ENCODE results near the gene TSPAN19.

The TSPAN19 gene

DNA sequence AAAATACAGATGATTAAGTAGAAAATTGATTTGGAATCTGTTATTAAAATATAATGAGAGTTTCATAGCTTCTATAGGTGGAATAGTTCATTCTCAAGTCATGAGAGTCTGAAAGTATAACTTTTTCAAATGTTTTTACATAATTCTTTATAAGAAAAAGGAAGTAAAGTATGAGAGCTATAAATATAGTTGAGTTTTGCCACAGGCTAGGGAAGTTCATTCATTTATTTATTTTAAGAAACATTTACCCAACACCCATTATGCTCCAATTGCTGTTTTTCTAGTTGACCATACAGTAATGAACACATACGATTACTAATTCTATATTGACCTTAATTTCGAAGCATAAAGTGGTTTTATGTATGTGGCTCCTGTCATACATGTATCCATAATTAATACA lies 24.8 kb upstream of the TSPAN19 start:
- TF ChIP-seq CTCF (IDR thresholded peaks at IDR 0.05) = no peak
- H3K36me3 ChIP-seq = no peaks in the 10 kb centered on the region
- intact Hi-C loops (cut with DNase I; ENCODE audit: low total_unique reads) = no loop called here
- H3K4me3 ChIP-seq = no peak overlapping the region
- H3K27ac ChIP-seq = no peak overlapping the region
- no peaks in the 10 kb centered on the region for H3K9me3 ChIP-seq
- H3K27me3 ChIP-seq = no peaks in the 10 kb centered on the region
- no peak for DNase-seq
- no peaks in the 10 kb centered on the region for H3K4me1 ChIP-seq

- TF ChIP-seq CTCF (IDR thresholded peaks at IDR 0.05) = no peak
- Histone ChIP-seq H3K9me3 (no peaks in the 10 kb centered on the region), H3K36me3 (no peaks in the 10 kb centered on the region), H3K27me3 (no peaks in the 10 kb centered on the region), H3K4me3 (no peak overlapping the region), H3K4me1 (no peaks in the 10 kb centered on the region), H3K27ac (no peak overlapping the region)
- no peak for DNase-seq
- intact Hi-C loops (cut with DNase I; ENCODE audit: low total_unique reads) = no loop called here
These were observed 23.5 kb upstream of the TSPAN19 start for GRCh38 chr12:85059594-85059993.

GRCh38 chr12:85058339-85058738 lies 22.3 kb upstream of the TSPAN19 start:
- no peaks in the 10 kb centered on the region for H3K36me3 ChIP-seq
- H3K4me1 ChIP-seq = no peaks in the 10 kb centered on the region
- no peak overlapping the region for H3K4me3 ChIP-seq
- intact Hi-C loops (cut with DNase I; ENCODE audit: low total_unique reads) = no loop called here
- no peak for TF ChIP-seq CTCF (IDR thresholded peaks at IDR 0.05)
- DNase-seq = no peak
- H3K27ac ChIP-seq = no peak overlapping the region
- no peaks in the 10 kb centered on the region for H3K27me3 ChIP-seq
- H3K9me3 ChIP-seq = no peaks in the 10 kb centered on the region

DNA sequence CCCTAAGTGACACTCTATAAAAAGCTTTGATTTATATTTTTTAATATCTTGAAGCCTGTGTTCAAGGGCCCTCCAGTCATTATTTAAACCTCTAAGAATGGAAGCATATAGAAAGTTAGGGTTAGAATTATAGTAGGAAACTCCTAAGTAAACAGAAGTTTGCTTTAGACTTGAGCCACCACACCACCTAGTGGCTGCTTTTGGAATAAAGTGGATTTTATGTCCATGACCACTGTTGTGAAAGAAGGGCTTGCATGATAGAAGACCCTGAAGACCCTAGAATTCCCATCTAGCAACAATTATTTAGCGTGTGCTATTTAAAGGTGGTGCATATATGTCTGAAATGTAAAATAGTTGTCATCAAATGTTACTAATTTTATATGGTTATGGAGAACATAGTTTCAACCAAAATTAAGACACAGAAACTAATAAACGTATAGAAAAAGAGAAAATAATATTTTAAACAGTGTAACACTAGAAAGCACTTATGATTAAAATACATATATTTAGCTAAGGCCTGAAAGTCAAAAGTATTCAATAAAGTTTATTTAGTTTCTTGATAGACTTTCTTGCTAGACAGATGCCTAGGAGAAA lies 21.4 kb upstream of the TSPAN19 start:
- Histone ChIP-seq H3K27ac (no peak overlapping the region), H3K27me3 (no peaks in the 10 kb centered on the region), H3K4me3 (no peak overlapping the region), H3K36me3 (no peaks in the 10 kb centered on the region), H3K4me1 (no peaks in the 10 kb centered on the region), H3K9me3 (no peaks in the 10 kb centered on the region)
- peak in 1 of 2 donors; percentile 24 for DNase-seq
- intact Hi-C loops (cut with DNase I; ENCODE audit: low total_unique reads) = no loop called here
- peak; percentile 46 to 49 for TF ChIP-seq CTCF (IDR thresholded peaks at IDR 0.05)

DNA sequence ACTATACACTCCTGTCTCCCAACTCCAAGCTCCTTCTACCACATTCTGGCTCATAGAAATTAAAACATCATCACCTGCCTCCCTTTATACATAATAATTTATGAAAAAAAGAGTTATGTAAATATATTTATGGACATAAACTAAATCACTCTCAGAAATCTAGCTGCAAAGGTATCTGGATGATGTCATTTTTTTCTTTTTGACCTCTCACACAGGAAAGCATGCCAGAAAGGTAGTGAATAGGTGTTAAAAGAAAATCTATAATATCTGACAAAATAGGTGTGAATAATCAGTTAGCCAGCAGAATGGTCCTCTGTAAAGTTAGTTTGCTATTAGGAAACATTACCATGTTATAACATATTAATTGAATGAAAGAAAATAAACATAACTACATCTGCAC lies 7.8 kb upstream of the TSPAN19 start:
- TF ChIP-seq CTCF (IDR thresholded peaks at IDR 0.05) = no peak
- Histone ChIP-seq H3K36me3 (no peaks in the 10 kb centered on the region), H3K27ac (no peak overlapping the region), H3K27me3 (no peaks in the 10 kb centered on the region), H3K9me3 (no peaks in the 10 kb centered on the region), H3K4me3 (no peak overlapping the region), H3K4me1 (no peaks in the 10 kb centered on the region)
- DNase-seq = no peak
- intact Hi-C loops (cut with DNase I; ENCODE audit: low total_unique reads) = no loop called here

DNA sequence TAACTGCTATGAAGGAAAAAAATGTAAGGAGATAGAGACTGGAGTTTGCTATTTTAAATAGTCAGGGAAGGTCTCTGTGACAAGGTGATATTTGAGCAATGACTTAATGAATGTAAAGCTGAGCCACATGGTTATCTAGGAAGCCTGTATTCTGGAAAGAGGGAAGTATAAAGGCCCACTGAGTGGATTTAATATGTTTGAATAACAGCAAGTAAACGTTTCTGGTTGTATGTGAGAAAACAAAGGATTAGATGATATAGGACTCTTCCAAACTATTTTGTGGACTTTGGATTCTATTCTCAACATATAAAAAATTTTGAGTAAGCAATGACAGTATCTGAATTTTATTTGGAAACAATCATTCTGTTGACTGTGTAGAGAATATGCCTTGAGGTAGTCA lies 5.3 kb upstream of the TSPAN19 start:
- H3K27ac ChIP-seq = no peak overlapping the region
- no peak for TF ChIP-seq CTCF (IDR thresholded peaks at IDR 0.05)
- H3K4me1 ChIP-seq = peaks cover 0 to 4% (median under 1%) of the 10 kb centered on the region in 4 donors
- no peak overlapping the region for H3K4me3 ChIP-seq
- H3K36me3 ChIP-seq = no peaks in the 10 kb centered on the region
- no peaks in the 10 kb centered on the region for H3K9me3 ChIP-seq
- no peak for DNase-seq
- intact Hi-C loops (cut with DNase I; ENCODE audit: low total_unique reads) = no loop called here
- H3K27me3 ChIP-seq = peaks cover 0 to under 1% of the 10 kb centered on the region in 2 donors
